H1 (cell line): ENCODE results near the gene SIGLEC10. TPM values are rescaled to one million over a fixed set of nuclear protein-coding genes. Genes with fewer than 3 reads are reported as not detected.

Experiments
- CTCF ChIA-PET: fragments of 300-600 bp; sonication (Branson Sonifier 250); formaldehyde crosslinking; loops from one replicate; lab custom pipeline; 2021; ENCODE audit not compliant: partially characterized antibody; lab: Charles Lee
- POLR2A ChIA-PET: fragments of 300-600 bp; sonication (Branson Sonifier 250); formaldehyde crosslinking; loops from one replicate; lab custom pipeline; 2021; ENCODE audit warnings: inconsistent platforms; ENCODE audit not compliant: partially characterized antibody; lab: Charles Lee
- DNase-seq, 2 experiments: peaks; one replicate each; pipeline versions ENCODE4 v3.0.0 to v3.0.0-alpha.2; 2010 to 2022; ENCODE audit warnings: low spot score in 2 of 2, low read depth in 1 of 2, mixed read lengths in 1 of 2
- FAIRE-seq: peaks from 2 replicates; lab custom pipeline; 2011; peaks lifted over from hg19 to GRCh38; lab: Jason Lieb, UNC
- H2AFZ ChIP-seq: 2 replicates; pipeline ENCODE4 v1.8.1; 2012; ENCODE audit warnings: low read length, inconsistent platforms
- H2AK5ac ChIP-seq: 2 replicates; pipeline ENCODE4 v1.6.1; 2013; ENCODE audit warnings: low read depth, low read length
- H2BK120ac ChIP-seq: replicated peaks from 2 replicates; pipeline ENCODE3; 2013; ENCODE audit warnings: low read depth, low read length, inconsistent platforms
- H2BK12ac ChIP-seq: 2 replicates; pipeline ENCODE4 v1.6.1; 2013; ENCODE audit warnings: low read depth, low read length
- H2BK15ac ChIP-seq: 2 replicates; pipeline ENCODE4 v1.6.1; 2013; ENCODE audit warnings: low read length
- H2BK20ac ChIP-seq: 2 replicates; pipeline ENCODE4 v1.6.1; 2013; ENCODE audit warnings: low read length
- H2BK5ac ChIP-seq: 2 replicates; pipeline ENCODE4 v1.6.1; 2013; ENCODE audit warnings: low read depth, low read length
- H3K14ac ChIP-seq: 2 replicates; pipeline ENCODE4 v1.6.1; 2013; ENCODE audit warnings: inconsistent platforms; ENCODE audit not compliant: insufficient read length
- H3K18ac ChIP-seq: 2 replicates; pipeline ENCODE4 v1.6.1; 2013; ENCODE audit warnings: low read length; ENCODE audit errors: extremely low read depth
- H3K23ac ChIP-seq: 2 replicates; pipeline ENCODE4 v1.6.1; 2013; ENCODE audit warnings: inconsistent platforms; ENCODE audit not compliant: insufficient read length
- H3K23me2 ChIP-seq: 2 replicates; pipeline ENCODE4 v1.6.1; 2013; ENCODE audit warnings: low read depth, low read length
- H3K27ac ChIP-seq: 2 replicates; pipeline ENCODE4 v1.6.1; 2011; ENCODE audit warnings: low read depth, low read length, inconsistent platforms
- H3K27me3 ChIP-seq, 4 experiments: replicated peaks in 1 of 4; 1 replicate in 1 of 4; 2 replicates in 3 of 4; pipeline versions ENCODE4 v1.6.1 to v1.8.1; 2011 to 2013; ENCODE audit warnings: low read length in 3 of 4, mild to moderate bottlenecking in 3 of 4, inconsistent platforms in 2 of 4, mixed read lengths in 2 of 4, moderate library complexity in 1 of 4; ENCODE audit not compliant: control insufficient read depth in 3 of 4, insufficient read depth in 3 of 4; ENCODE audit errors: extremely low read depth in 1 of 4
- H3K36me3 ChIP-seq, 4 experiments: 2 replicates each; pipeline versions ENCODE4 v1.6.1 to v1.8.1; 2011 to 2013; ENCODE audit warnings: mild to moderate bottlenecking in 4 of 4, low read length in 3 of 4, moderate library complexity in 2 of 4, control low read depth in 1 of 4, inconsistent platforms in 1 of 4; ENCODE audit not compliant: insufficient read depth in 4 of 4, control insufficient read depth in 2 of 4
- H3K4ac ChIP-seq: replicated peaks from 2 replicates; pipeline ENCODE3; 2013; ENCODE audit warnings: low read length, low read depth, mixed read lengths, inconsistent platforms; ENCODE audit not compliant: insufficient read length
- H3K4me1 ChIP-seq, 4 experiments: replicated peaks in 1 of 4; 1 replicate in 1 of 4; 2 replicates in 3 of 4; pipeline versions ENCODE4 v1.6.1 to v1.8.1; 2011 to 2013; ENCODE audit warnings: low read length in 3 of 4, inconsistent platforms in 2 of 4, mixed read lengths in 1 of 4; ENCODE audit not compliant: insufficient read depth in 4 of 4, control insufficient read depth in 3 of 4
- H3K4me2 ChIP-seq, 2 experiments: 2 replicates each; pipeline versions ENCODE4 v1.6.1 to v1.8.1; 2011 to 2013; ENCODE audit warnings: low read depth in 2 of 2, low read length in 2 of 2, control low read depth in 1 of 2, inconsistent platforms in 1 of 2, mild to moderate bottlenecking in 1 of 2; ENCODE audit not compliant: insufficient read depth in 1 of 2
- H3K4me3 ChIP-seq, 4 experiments: fragments of 200-600, 300-600 bp in 1 of 4; sonication (generic), shearing (Covaris generic), sonication (Bioruptor Twin) in 1 of 4; 2 replicates each; pipeline versions ENCODE4 v1.5.1 to v1.8.1; 2011 to 2016; ENCODE audit warnings: low read length in 4 of 4, low read depth in 3 of 4, control low read depth in 2 of 4, inconsistent platforms in 2 of 4, mild to moderate bottlenecking in 2 of 4, mixed read lengths in 1 of 4, moderate library complexity in 1 of 4; ENCODE audit not compliant: insufficient read depth in 2 of 4; ENCODE audit errors: extremely low read depth in 1 of 4
- H3K56ac ChIP-seq: replicated peaks from 2 replicates; pipeline ENCODE3; 2013; ENCODE audit warnings: low read depth, mild to moderate bottlenecking, mixed read lengths, low read length, inconsistent platforms; ENCODE audit not compliant: insufficient read length
- H3K79me1 ChIP-seq: 2 replicates; pipeline ENCODE4 v1.6.1; 2013; ENCODE audit warnings: low read depth, low read length, control low read depth
- H3K79me2 ChIP-seq, 2 experiments: 2 replicates each; pipeline versions ENCODE4 v1.6.1 to v1.8.1; 2012 to 2013; ENCODE audit warnings: low read length in 2 of 2, mild to moderate bottlenecking in 2 of 2, inconsistent platforms in 1 of 2; ENCODE audit not compliant: insufficient read depth in 2 of 2, control insufficient read depth in 1 of 2
- H3K9ac ChIP-seq, 4 experiments: replicated peaks in 1 of 4; 1 replicate in 1 of 4; 2 replicates in 3 of 4; pipeline versions ENCODE4 v1.6.1 to v1.8.1; 2011 to 2013; ENCODE audit warnings: low read depth in 3 of 4, low read length in 3 of 4, control low read depth in 2 of 4, mild to moderate bottlenecking in 2 of 4, moderate library complexity in 2 of 4, inconsistent platforms in 1 of 4; ENCODE audit errors: extremely low read depth in 1 of 4
- H3K9me3 ChIP-seq, 2 experiments: 2 replicates each; pipeline versions ENCODE4 v1.6.1 to v1.8.1; 2012 to 2013; ENCODE audit warnings: mild to moderate bottlenecking in 2 of 2, moderate library complexity in 2 of 2, control low read depth in 1 of 2, inconsistent platforms in 1 of 2, low read depth in 1 of 2, low read length in 1 of 2, mixed read lengths in 1 of 2; ENCODE audit not compliant: insufficient read depth in 2 of 2
- H4K20me1 ChIP-seq, 2 experiments: replicated peaks in 1 of 2; 2 replicates each; pipeline versions ENCODE3 to v1.8.1; 2011 to 2013; ENCODE audit warnings: inconsistent platforms in 2 of 2, low read length in 2 of 2, mild to moderate bottlenecking in 1 of 2; ENCODE audit not compliant: insufficient read depth in 2 of 2, control insufficient read depth in 1 of 2
- H4K5ac ChIP-seq: 2 replicates; pipeline ENCODE4 v1.6.1; 2013; ENCODE audit warnings: low read length, low read depth, mixed read lengths, inconsistent platforms; ENCODE audit not compliant: insufficient read length
- H4K8ac ChIP-seq: 2 replicates; pipeline ENCODE4 v1.8.0; 2013; ENCODE audit warnings: mild to moderate bottlenecking, moderate library complexity, low read length, inconsistent platforms; ENCODE audit not compliant: insufficient read depth; ENCODE audit errors: extremely low read depth
- H4K91ac ChIP-seq: replicated peaks from 2 replicates; pipeline ENCODE3; 2013; ENCODE audit warnings: low read length, mixed read lengths, inconsistent platforms; ENCODE audit not compliant: insufficient read length
- PHF8 ChIP-seq: fragments of 200-600 bp; sonication (generic); conservative IDR thresholded peaks from 2 replicates; pipeline ENCODE4 v1.7.1; 2012; ENCODE audit warnings: low read depth, mild to moderate bottlenecking, inconsistent platforms, low read length, moderate library complexity
- WGBS, 2 experiments: shearing (Covaris generic) in 1 of 2; methylation state at CpG; one replicate each; pipeline versions ENCODE4 v1.1.6 to v1.1.7; 2013 to 2015; ENCODE audit warnings: low lambda C conversion rate in 2 of 2, mixed read lengths in 2 of 2, inconsistent platforms in 1 of 2, low coverage in 1 of 2, missing lambda C conversion rate in 1 of 2; ENCODE audit not compliant: insufficient replicate concordance in 2 of 2, insufficient coverage in 1 of 2, insufficient read length in 1 of 2; ENCODE audit errors: extremely low coverage in 1 of 2, missing lambda C conversion rate in 1 of 2; 5-methylcytosine and 5-hydroxymethylcytosine counted together
- polyA plus RNA-seq, 7 experiments: library from polyadenylated mRNA; depleted of rRNA in 3 of 7; stranded (reverse) in 5 of 7; unstranded in 2 of 7; fragments of >200 nt in 5 of 7; fragments of 200-250 nt in 2 of 7; gene quantifications; 1 replicate in 5 of 7; 2 replicates in 1 of 7; 4 replicates in 1 of 7; pipeline versions ENCODE4 v1.2.1 to v1.2.3, GENCODE V29; 2011 to 2013; ENCODE audit warnings: missing spikeins in 2 of 7, mixed read lengths in 2 of 7
- total RNA-seq: library from RNA; stranded (reverse); fragmentation: NEBNext Ultra II Directional; extraction: Animal tissue kit (Norgen Biotek cat#: 25700); gene quantifications from 2 replicates; pipeline ENCODE4 v1.2.1, GENCODE V29; 2021

SIGLEC10 gene
- total and polyA plus RNA-seq, 2 of the 8 experiments (the other 6 are each of a cell fraction or from before 2014, with no cell fraction given) = 0.06 TPM; not detected in 1

- H4K20me1 ChIP-seq = no peaks in the 10 kb centered on the region
- H3K56ac ChIP-seq = no peak overlapping the region
- H2BK20ac ChIP-seq = no peak overlapping the region
- H3K18ac ChIP-seq = no peak overlapping the region
- WGBS, 2 experiments = 93% methylated on average over 8 of the region's 8 CpGs; no CpG with 5 or more reads in 1 of the 2 experiments
- TF ChIP-seq PHF8 = no peak
- no peaks in the 10 kb centered on the region for H3K36me3 ChIP-seq
- CTCF ChIA-PET = interaction anchor here (0.8 to 3.7 kb wide), 2 partner anchors 12 to 193 kb away, joined by 3 to 22 read pairs; no protein-coding TSS in a partner anchor
- H4K91ac ChIP-seq = no peak overlapping the region
- H3K4me2 ChIP-seq = no peak overlapping the region; a peak in 1 of 4 replicates
- H4K8ac ChIP-seq = no peak overlapping the region; the same call in 1 of the 2 replicates
- DNase-seq (no peak), FAIRE-seq (no peak)
- no peaks in the 10 kb centered on the region for H3K79me1 ChIP-seq
- H3K79me2 ChIP-seq = no peaks in the 10 kb centered on the region
- H3K9ac ChIP-seq = no peak overlapping the region
- no peak overlapping the region for H2BK15ac ChIP-seq
- peaks cover 5% of the 10 kb centered on the region; the same call in 1 of the 2 replicates for H3K23me2 ChIP-seq
- no peak overlapping the region for H3K4ac ChIP-seq
- peaks cover 0 to 3% (median 0%) of the 10 kb centered on the region in 4 experiments; a peak in 1 of 7 replicates for H3K4me1 ChIP-seq
- no peak overlapping the region for H2AK5ac ChIP-seq
- no peak overlapping the region for H2BK120ac ChIP-seq
- POLR2A ChIA-PET = no interaction called here
- H2BK12ac ChIP-seq = no peak overlapping the region
- H4K5ac ChIP-seq = no peak overlapping the region
- H3K23ac ChIP-seq = no peak overlapping the region
- no peak overlapping the region for H2AFZ ChIP-seq
- peaks cover 33 to 40% of the 10 kb centered on the region in 2 experiments; a peak in 3 of 4 replicates for H3K9me3 ChIP-seq
- no peak overlapping the region for H3K14ac ChIP-seq
- no peaks in the 10 kb centered on the region for H3K27me3 ChIP-seq
- no peak overlapping the region for H3K4me3 ChIP-seq
- H2BK5ac ChIP-seq = no peak overlapping the region
- H3K27ac ChIP-seq = no peak overlapping the region
Observed at GRCh38 chr19:51461723-51462161, 44.3 kb upstream of the SIGLEC10 start.
